ENCODE results near the gene EPOP. TPM values are rescaled to one million over a fixed set of nuclear protein-coding genes. Genes with fewer than 3 reads are reported as not detected.

EPOP gene
- total RNA-seq, 1 experiment from 2014 or later: 37.9 TPM

DNA sequence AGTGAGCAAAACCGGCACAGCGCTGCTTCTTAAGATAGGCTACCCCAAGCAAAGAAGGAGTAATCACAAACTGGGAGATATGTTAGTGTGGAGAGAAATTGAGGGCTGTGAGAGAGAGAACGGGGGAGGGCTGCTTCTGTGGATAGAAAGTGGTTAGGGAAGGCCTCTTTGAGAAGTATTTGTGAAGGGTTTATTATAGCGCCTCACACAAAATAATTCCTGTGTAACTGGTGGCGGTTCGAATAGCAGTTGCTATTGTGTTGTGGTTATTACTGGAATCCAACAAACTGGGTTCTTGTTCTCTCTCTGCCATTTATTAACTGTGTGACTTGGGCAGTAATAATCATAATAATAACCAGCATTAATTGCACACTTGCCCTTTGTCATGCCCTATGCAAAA lies 46.2 kb upstream of the EPOP start:
- BruUV-seq (replicated peaks): no TSS peak
- DNase-seq (ENCODE audit: low read depth, low spot score): no peak
- H3K4me1 ChIP-seq (ENCODE audit: control insufficient read depth in 1 of 2, insufficient read depth in 2 of 2, low read length in 2 of 2): peaks cover 5 to 19% of the 10 kb centered on the region in 2 experiments

More for the DNA sequence above, 46.2 kb upstream of the EPOP start:
- ATAC-seq: no peak
- H3K9ac ChIP-seq (ENCODE audit: low read length): no peak overlapping the region
- H3K27ac ChIP-seq (ENCODE audit: low read depth, low read length): no peak overlapping the region
- no peaks in the 10 kb centered on the region for H3K9me3 ChIP-seq (ENCODE audit: control insufficient read depth in 1 of 2, insufficient read depth in 1 of 2, low read depth in 1 of 2, low read length in 2 of 2)
- ChIA-PET CTCF (no interaction called here), POLR2A (no interaction called here), RAD21 (ENCODE audit: low non-redundant PET in 1 of 2, low total read pairs in 2 of 2, uncharacterized antibody in 2 of 2, unreplicated experiment in 2 of 2) (no interaction called here)
- H3K36me3 ChIP-seq (ENCODE audit: control insufficient read depth in 1 of 2, insufficient read depth in 2 of 2, low read length in 2 of 2): peaks cover 15 to 18% of the 10 kb centered on the region in 2 experiments
- no peaks in the 10 kb centered on the region for H3K9me2 ChIP-seq (ENCODE audit: insufficient read depth)
- no peaks in the 10 kb centered on the region for H3K27me3 ChIP-seq (ENCODE audit: insufficient read depth, low read length)
- H3K79me2 ChIP-seq (ENCODE audit: insufficient read depth, low read length): no peaks in the 10 kb centered on the region
- H4K20me1 ChIP-seq (ENCODE audit: insufficient read depth): no peaks in the 10 kb centered on the region
- intact Hi-C loops (cut with micrococcal nuclease): no loop called here
- TF ChIP-seq, protein P1, sequence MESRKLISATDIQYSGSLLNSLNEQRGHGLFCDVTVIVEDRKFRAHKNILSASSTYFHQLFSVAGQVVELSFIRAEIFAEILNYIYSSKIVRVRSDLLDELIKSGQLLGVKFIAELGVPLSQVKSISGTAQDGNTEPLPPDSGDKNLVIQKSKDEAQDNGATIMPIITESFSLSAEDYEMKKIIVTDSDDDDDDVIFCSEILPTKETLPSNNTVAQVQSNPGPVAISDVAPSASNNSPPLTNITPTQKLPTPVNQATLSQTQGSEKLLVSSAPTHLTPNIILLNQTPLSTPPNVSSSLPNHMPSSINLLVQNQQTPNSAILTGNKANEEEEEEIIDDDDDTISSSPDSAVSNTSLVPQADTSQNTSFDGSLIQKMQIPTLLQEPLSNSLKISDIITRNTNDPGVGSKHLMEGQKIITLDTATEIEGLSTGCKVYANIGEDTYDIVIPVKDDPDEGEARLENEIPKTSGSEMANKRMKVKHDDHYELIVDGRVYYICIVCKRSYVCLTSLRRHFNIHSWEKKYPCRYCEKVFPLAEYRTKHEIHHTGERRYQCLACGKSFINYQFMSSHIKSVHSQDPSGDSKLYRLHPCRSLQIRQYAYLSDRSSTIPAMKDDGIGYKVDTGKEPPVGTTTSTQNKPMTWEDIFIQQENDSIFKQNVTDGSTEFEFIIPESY (IDR thresholded peaks at IDR 0.05; ENCODE audit: extremely low read depth, insufficient replicate concordance, low read length): no peak
- TF ChIP-seq SP1 (IDR thresholded peaks at IDR 0.05; ENCODE audit: low read depth) (no peak), EZH2phosphoT487 (IDR thresholded peaks at IDR 0.05; ENCODE audit: borderline replicate concordance) (no peak), RAD21 (IDR thresholded peaks at IDR 0.05; ENCODE audit: low read depth) (no peak), ELF1 (IDR thresholded peaks at IDR 0.05; ENCODE audit: borderline replicate concordance, low read depth) (no peak), ZFX (IDR thresholded peaks at IDR 0.05) (no peak), FOSL1 (IDR thresholded peaks at IDR 0.05; ENCODE audit: low read depth) (no peak), CBX3 (IDR thresholded peaks at IDR 0.05; ENCODE audit: low read depth) (no peak), CEBPB (IDR thresholded peaks at IDR 0.05; ENCODE audit: low read depth) (no peak), EZH2 (IDR thresholded peaks at IDR 0.05) (no peak), POLR2A (IDR thresholded peaks at IDR 0.05; ENCODE audit: borderline replicate concordance, extremely low read depth, insufficient read depth, insufficient read length) (no peak), SIN3A (IDR thresholded peaks at IDR 0.05; ENCODE audit: low read depth) (no peak)
- TF ChIP-seq, protein P2, sequence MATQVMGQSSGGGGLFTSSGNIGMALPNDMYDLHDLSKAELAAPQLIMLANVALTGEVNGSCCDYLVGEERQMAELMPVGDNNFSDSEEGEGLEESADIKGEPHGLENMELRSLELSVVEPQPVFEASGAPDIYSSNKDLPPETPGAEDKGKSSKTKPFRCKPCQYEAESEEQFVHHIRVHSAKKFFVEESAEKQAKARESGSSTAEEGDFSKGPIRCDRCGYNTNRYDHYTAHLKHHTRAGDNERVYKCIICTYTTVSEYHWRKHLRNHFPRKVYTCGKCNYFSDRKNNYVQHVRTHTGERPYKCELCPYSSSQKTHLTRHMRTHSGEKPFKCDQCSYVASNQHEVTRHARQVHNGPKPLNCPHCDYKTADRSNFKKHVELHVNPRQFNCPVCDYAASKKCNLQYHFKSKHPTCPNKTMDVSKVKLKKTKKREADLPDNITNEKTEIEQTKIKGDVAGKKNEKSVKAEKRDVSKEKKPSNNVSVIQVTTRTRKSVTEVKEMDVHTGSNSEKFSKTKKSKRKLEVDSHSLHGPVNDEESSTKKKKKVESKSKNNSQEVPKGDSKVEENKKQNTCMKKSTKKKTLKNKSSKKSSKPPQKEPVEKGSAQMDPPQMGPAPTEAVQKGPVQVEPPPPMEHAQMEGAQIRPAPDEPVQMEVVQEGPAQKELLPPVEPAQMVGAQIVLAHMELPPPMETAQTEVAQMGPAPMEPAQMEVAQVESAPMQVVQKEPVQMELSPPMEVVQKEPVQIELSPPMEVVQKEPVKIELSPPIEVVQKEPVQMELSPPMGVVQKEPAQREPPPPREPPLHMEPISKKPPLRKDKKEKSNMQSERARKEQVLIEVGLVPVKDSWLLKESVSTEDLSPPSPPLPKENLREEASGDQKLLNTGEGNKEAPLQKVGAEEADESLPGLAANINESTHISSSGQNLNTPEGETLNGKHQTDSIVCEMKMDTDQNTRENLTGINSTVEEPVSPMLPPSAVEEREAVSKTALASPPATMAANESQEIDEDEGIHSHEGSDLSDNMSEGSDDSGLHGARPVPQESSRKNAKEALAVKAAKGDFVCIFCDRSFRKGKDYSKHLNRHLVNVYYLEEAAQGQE (IDR thresholded peaks at IDR 0.05; ENCODE audit: low read depth): no peak
- TF ChIP-seq, protein P3, sequence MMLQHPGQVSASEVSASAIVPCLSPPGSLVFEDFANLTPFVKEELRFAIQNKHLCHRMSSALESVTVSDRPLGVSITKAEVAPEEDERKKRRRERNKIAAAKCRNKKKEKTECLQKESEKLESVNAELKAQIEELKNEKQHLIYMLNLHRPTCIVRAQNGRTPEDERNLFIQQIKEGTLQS (IDR thresholded peaks at IDR 0.05): no peak
- no peak overlapping the region for H3K4me2 ChIP-seq (ENCODE audit: low read length)
- H2AFZ ChIP-seq (ENCODE audit: low read depth, low read length, poor library complexity, severe bottlenecking): no peak overlapping the region
- H3K4me3 ChIP-seq (replicated peaks in 1 of 2; ENCODE audit: low read depth in 1 of 2, low read length in 2 of 2): no peak overlapping the region
